IMR-90 (cell line): ENCODE measurements around the gene DUS2. TPM values are rescaled to one million over a fixed set of nuclear protein-coding genes. Genes with fewer than 3 reads are reported as not detected.

Experiments used
- ATAC-seq: fragments of 200-7000 bp; cut with Tn5 transposase; 2 replicates; pipeline ENCODE4 v1.9.1; 2020; ENCODE audit warnings: low read depth, mild to moderate bottlenecking, moderate library complexity
- BruUV-seq: library from RNA; stranded (reverse); fragments of 400-500 nt; replicated peaks from 2 replicates; lab custom pipeline; 2021; lab: Mats Ljungman, UMichigan
- CTCF ChIA-PET: fragments of 300-600 bp; formaldehyde crosslinking; extraction: SDS; loops from one replicate; lab custom pipeline; 2021; ENCODE audit warnings: antibody characterized with exemption; lab: Yijun Ruan, JAX
- POLR2A ChIA-PET: fragments of 300-600 bp; sonication (Branson Sonifier 250); formaldehyde crosslinking; loops from one replicate; lab custom pipeline; 2022; ENCODE audit warnings: antibody characterized with exemption; ENCODE audit not compliant: unreplicated experiment; lab: Charles Lee
- DNase-seq: peaks from one replicate; pipeline ENCODE4 v3.0.0; 2013
- H2AFZ ChIP-seq: replicated peaks from 2 replicates; pipeline ENCODE3; 2013; ENCODE audit warnings: low read length, mild to moderate bottlenecking; ENCODE audit not compliant: poor library complexity
- H2AK5ac ChIP-seq: 2 replicates; pipeline ENCODE4 v1.6.1; 2013; ENCODE audit warnings: low read depth, low read length, inconsistent platforms
- H2AK9ac ChIP-seq: replicated peaks from 2 replicates; pipeline ENCODE3; 2013; ENCODE audit warnings: mild to moderate bottlenecking, low read depth, low read length, moderate library complexity; ENCODE audit not compliant: poor library complexity
- H2BK120ac ChIP-seq: 2 replicates; pipeline ENCODE4 v1.6.1; 2013; ENCODE audit warnings: low read depth, low read length, inconsistent platforms
- H2BK15ac ChIP-seq: 3 replicates; pipeline ENCODE4 v1.6.1; 2013; ENCODE audit warnings: low read depth, low read length, inconsistent platforms
- H2BK20ac ChIP-seq: 2 replicates; pipeline ENCODE4 v1.6.1; 2013; ENCODE audit warnings: low read depth, mild to moderate bottlenecking, inconsistent platforms, low read length, moderate library complexity
- H2BK5ac ChIP-seq: 2 replicates; pipeline ENCODE4 v1.6.1; 2013; ENCODE audit warnings: mild to moderate bottlenecking, low read depth, low read length, inconsistent platforms; ENCODE audit not compliant: poor library complexity, severe bottlenecking
- H3K14ac ChIP-seq: replicated peaks from 2 replicates; pipeline ENCODE4 v1.6.1; 2013; ENCODE audit warnings: low read depth, low read length, inconsistent platforms
- H3K18ac ChIP-seq: 2 replicates; pipeline ENCODE4 v1.6.1; 2013; ENCODE audit warnings: low read depth, low read length, control low read depth
- H3K23ac ChIP-seq: 2 replicates; pipeline ENCODE4 v1.6.1; 2013; ENCODE audit warnings: low read depth, low read length, inconsistent platforms
- H3K27ac ChIP-seq: 2 replicates; pipeline ENCODE4 v1.5.1; 2013; ENCODE audit warnings: mild to moderate bottlenecking, control low read depth, low read length; ENCODE audit not compliant: insufficient read depth
- H3K27me3 ChIP-seq: 2 replicates; pipeline ENCODE4 v1.6.1; 2013; ENCODE audit warnings: low read length; ENCODE audit not compliant: control insufficient read depth, insufficient read depth
- H3K36me3 ChIP-seq: 2 replicates; pipeline ENCODE4 v1.6.1; 2013; ENCODE audit warnings: low read length, mixed read lengths; ENCODE audit not compliant: control insufficient read depth, insufficient read depth
- H3K4ac ChIP-seq: 2 replicates; pipeline ENCODE4 v1.6.1; 2013; ENCODE audit warnings: low read depth, low read length, inconsistent platforms
- H3K4me1 ChIP-seq: 2 replicates; pipeline ENCODE4 v1.6.1; 2013; ENCODE audit warnings: low read length, mixed read lengths; ENCODE audit not compliant: control insufficient read depth, insufficient read depth
- H3K4me2 ChIP-seq: 2 replicates; pipeline ENCODE4 v1.6.1; 2013; ENCODE audit warnings: low read depth, mild to moderate bottlenecking, control low read depth, low read length, moderate library complexity
- H3K4me3 ChIP-seq: 2 replicates; pipeline ENCODE4 v1.5.1; 2013; ENCODE audit warnings: low read depth, mild to moderate bottlenecking, control low read depth, low read length, moderate library complexity; ENCODE audit not compliant: insufficient read depth
- H3K56ac ChIP-seq: 2 replicates; pipeline ENCODE4 v1.6.1; 2013; ENCODE audit warnings: low read length, inconsistent platforms; ENCODE audit not compliant: insufficient read depth; ENCODE audit errors: extremely low read depth
- H3K79me1 ChIP-seq, 2 experiments: 2 replicates each; pipeline ENCODE4 v1.6.1; 2013; ENCODE audit warnings: low read length in 2 of 2, inconsistent platforms in 1 of 2, low read depth in 1 of 2
- H3K9ac ChIP-seq: 2 replicates; pipeline ENCODE4 v1.6.1; 2013; ENCODE audit warnings: low read depth, low read length, control low read depth
- H3K9me1 ChIP-seq: 2 replicates; pipeline ENCODE4 v1.6.1; 2013; ENCODE audit warnings: low read length, inconsistent platforms; ENCODE audit not compliant: insufficient read depth
- H3K9me3 ChIP-seq: 2 replicates; pipeline ENCODE4 v1.6.1; 2013; ENCODE audit warnings: low read length; ENCODE audit not compliant: control insufficient read depth, insufficient read depth
- H4K20me1 ChIP-seq: 2 replicates; pipeline ENCODE4 v1.6.1; 2013; ENCODE audit warnings: low read length, inconsistent platforms; ENCODE audit not compliant: insufficient read depth
- H4K5ac ChIP-seq: 2 replicates; pipeline ENCODE4 v1.6.1; 2013; ENCODE audit warnings: mild to moderate bottlenecking, low read depth, low read length, control low read depth
- H4K8ac ChIP-seq, 2 experiments: 2 replicates each; pipeline ENCODE4 v1.6.1; 2013; ENCODE audit warnings: low read depth in 2 of 2, low read length in 2 of 2, control low read depth in 1 of 2, inconsistent platforms in 1 of 2
- H4K91ac ChIP-seq: 2 replicates; pipeline ENCODE4 v1.6.1; 2013; ENCODE audit warnings: low read depth, low read length, inconsistent platforms; ENCODE audit not compliant: insufficient read depth
- MAFK ChIP-seq: IDR thresholded peaks from 2 replicates; pipeline ENCODE4 v1.6.1; 2012; ENCODE audit warnings: low read depth, low read length, improper control_type of control experiment
- POLR2A ChIP-seq: IDR thresholded peaks from 2 replicates; pipeline ENCODE4 v1.6.1; 2012; ENCODE audit warnings: mild to moderate bottlenecking, low read depth, low read length
- RFX5 ChIP-seq: IDR thresholded peaks from 2 replicates; pipeline ENCODE4 v1.8.0; 2012; ENCODE audit warnings: low read depth, mild to moderate bottlenecking, low read length, moderate library complexity
- dilution Hi-C: fragments of 300-500 bp; cut with HindIII; formaldehyde crosslinking; loops from one replicate; pipeline ENCODE4 v1.14.3; 2018; ENCODE audit warnings: low sequenced_read_pairs; ENCODE audit not compliant: unreplicated experiment
- in situ Hi-C: fragments of 300-500 bp; cut with MboI; formaldehyde crosslinking; loops from 3 replicates; pipeline ENCODE4 v1.14.3; 2019; ENCODE audit warnings: low sequenced_read_pairs, inconsistent platforms, mixed read lengths
- intact Hi-C: fragments of 100-400 bp; cut with micrococcal nuclease; formaldehyde crosslinking; loops from 2 replicates; pipeline ENCODE4 v1.10.0; 2022
- polyA plus RNA-seq, 3 experiments: library from polyadenylated mRNA; depleted of rRNA; stranded (reverse); fragments of >200 nt; gene quantifications; 2 replicates each; pipeline ENCODE4 v1.2.3, GENCODE V29; 2012; ENCODE audit warnings: low replicate concordance in 1 of 3
- total RNA-seq: library from RNA; depleted of rRNA; stranded (reverse); fragments of >200 nt; gene quantifications from 2 replicates; pipeline ENCODE4 v1.2.3, GENCODE V29; 2012

DUS2 gene
- total and polyA plus RNA-seq, 2 of the 4 experiments (the other 2 are of a cell fraction) = 15.8 to 30.5 TPM

GRCh38 chr16:68079376-68079625 is 56.2 kb downstream of the DUS2 start:
- ChIA-PET POLR2A (no interaction called here), CTCF (no interaction called here)
- ATAC-seq (peak; percentile 12; the same call in 1 of the 2 replicates), DNase-seq (no peak)
- Histone ChIP-seq H4K5ac (no peak overlapping the region), H4K8ac (peak overlapping the region; percentile 31 to 71; a peak in 2 of 4 replicates), H4K91ac (peak overlapping the region; percentile 4; the same call in 1 of the 2 replicates), H2BK5ac (no peak overlapping the region), H2BK20ac (no peak overlapping the region), H2BK120ac (no peak overlapping the region), H3K9me1 (peaks cover 21% of the 10 kb centered on the region), H3K27me3 (no peaks in the 10 kb centered on the region), H3K4me1 (peaks cover 18% of the 10 kb centered on the region), H3K14ac (peak overlapping the region; percentile 26; the same call in 1 of the 2 replicates), H2AFZ (peak overlapping the region; percentile 74), H3K18ac (no peak overlapping the region), H3K36me3 (peaks cover 31% of the 10 kb centered on the region), H2AK9ac (peak overlapping the region; percentile 87), H3K23ac (peak overlapping the region; percentile 40; the same call in 1 of the 2 replicates), H2AK5ac (peak overlapping the region; percentile 13; the same call in 1 of the 2 replicates), H3K56ac (no peak overlapping the region), H3K4ac (0 out of 2 replicates have a peak overlapping the region, but pooled peaks have one; percentile 52), H3K9ac (no peak overlapping the region), H3K4me2 (no peak overlapping the region; the same call in 1 of the 2 replicates), H3K9me3 (no peaks in the 10 kb centered on the region), H4K20me1 (no peaks in the 10 kb centered on the region), H3K79me1 (0 out of 4 replicates have a peak, but pooled peaks cover 0 to 4% of the 10 kb centered on the region in 2 experiments), H2BK15ac (no peak overlapping the region), H3K27ac (no peak overlapping the region), H3K4me3 (no peak overlapping the region)
- TF ChIP-seq POLR2A (no peak), MAFK (no peak), RFX5 (no peak)
- dilution Hi-C loops = no loop called here
- no TSS peak for BruUV-seq
- intact Hi-C loops = no loop called here
- in situ Hi-C loops = no loop called here
